ENCODE results near the gene LCN12.

DNA sequence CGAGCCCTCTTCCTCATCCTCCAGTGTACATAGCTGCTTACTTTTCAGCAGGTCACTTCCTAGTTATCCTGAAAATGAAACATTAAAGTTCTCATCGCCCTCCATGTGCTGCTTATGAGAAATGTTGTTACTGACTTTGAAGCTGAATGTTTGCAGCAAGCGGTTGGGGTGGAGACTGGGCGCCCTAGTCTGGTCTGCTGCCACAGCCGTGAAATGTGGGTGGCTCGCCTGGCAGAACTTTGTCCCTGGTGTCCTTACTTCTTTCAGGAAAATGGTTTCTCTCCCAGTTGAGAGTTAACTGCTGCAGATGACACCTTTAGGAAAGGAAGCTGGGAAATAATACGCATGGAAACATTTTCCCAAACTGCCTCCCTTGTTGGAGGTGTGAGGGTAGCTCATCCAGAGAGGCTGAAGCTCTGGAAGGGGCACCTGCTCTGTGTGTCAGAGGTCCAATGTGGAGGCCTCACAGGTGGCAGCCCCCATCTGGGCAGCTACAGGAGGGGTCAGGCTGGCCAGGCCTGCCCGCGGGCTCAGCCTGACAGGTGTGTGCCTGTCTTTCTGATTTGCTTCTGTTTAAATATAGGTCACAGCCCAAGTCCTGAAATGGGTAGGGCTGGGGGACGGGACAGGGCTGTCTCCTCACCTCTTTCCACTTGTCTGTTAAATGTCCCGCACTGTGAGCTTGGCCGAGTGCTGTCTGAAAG lies 41.7 kb upstream of the LCN12 start:
- TF ChIP-seq POLR2A (IDR thresholded peaks at IDR 0.05) = no peak
- TF ChIP-seq, protein P1, sequence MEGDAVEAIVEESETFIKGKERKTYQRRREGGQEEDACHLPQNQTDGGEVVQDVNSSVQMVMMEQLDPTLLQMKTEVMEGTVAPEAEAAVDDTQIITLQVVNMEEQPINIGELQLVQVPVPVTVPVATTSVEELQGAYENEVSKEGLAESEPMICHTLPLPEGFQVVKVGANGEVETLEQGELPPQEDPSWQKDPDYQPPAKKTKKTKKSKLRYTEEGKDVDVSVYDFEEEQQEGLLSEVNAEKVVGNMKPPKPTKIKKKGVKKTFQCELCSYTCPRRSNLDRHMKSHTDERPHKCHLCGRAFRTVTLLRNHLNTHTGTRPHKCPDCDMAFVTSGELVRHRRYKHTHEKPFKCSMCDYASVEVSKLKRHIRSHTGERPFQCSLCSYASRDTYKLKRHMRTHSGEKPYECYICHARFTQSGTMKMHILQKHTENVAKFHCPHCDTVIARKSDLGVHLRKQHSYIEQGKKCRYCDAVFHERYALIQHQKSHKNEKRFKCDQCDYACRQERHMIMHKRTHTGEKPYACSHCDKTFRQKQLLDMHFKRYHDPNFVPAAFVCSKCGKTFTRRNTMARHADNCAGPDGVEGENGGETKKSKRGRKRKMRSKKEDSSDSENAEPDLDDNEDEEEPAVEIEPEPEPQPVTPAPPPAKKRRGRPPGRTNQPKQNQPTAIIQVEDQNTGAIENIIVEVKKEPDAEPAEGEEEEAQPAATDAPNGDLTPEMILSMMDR (IDR thresholded peaks at IDR 0.05) = no peak
